VCaP (cell line): Measurements from ENCODE around the gene KRTAP4-1.
"Not testable (repeated sequence)": the region's sequence is repeated elsewhere in the genome, so short reads cannot be mapped to it uniquely, and the experiment has no call there.

Experiments used
- H3K27ac ChIP-seq: fragments of 450-650 bp; 2 replicates; pipeline ENCODE4 v1.5.1; 2017
- CTCF ChIP-seq: fragments of 450-650 bp; conservative IDR thresholded peaks from 2 replicates; pipeline ENCODE4 v1.5.1; 2017; ENCODE audit warnings: mild to moderate bottlenecking, moderate library complexity

Gene KRTAP4-1

GRCh38 chr17:41212524-41213169 lies 27.9 kb upstream of the KRTAP4-1 start:
- TF ChIP-seq CTCF = no peak
- H3K27ac ChIP-seq = no peak overlapping the region

- TF ChIP-seq CTCF = no peak
- H3K27ac ChIP-seq = no peak overlapping the region
These were observed 27.2 kb upstream of the KRTAP4-1 start for GRCh38 chr17:41211845-41212466.

- no peak overlapping the region for H3K27ac ChIP-seq
- no peak for TF ChIP-seq CTCF
These were observed 14.8 kb upstream of the KRTAP4-1 start for GRCh38 chr17:41199421-41200078.

GRCh38 chr17:41196068-41196467 lies 11.4 kb upstream of the KRTAP4-1 start:
- TF ChIP-seq CTCF = no peak
- no peak overlapping the region for H3K27ac ChIP-seq

- no peak overlapping the region for H3K27ac ChIP-seq
- TF ChIP-seq CTCF = no peak
These were observed 5.6 kb upstream of the KRTAP4-1 start for GRCh38 chr17:41190328-41190727.

GRCh38 chr17:41189837-41190318 lies 5.2 kb upstream of the KRTAP4-1 start, which contains the start of gene KRTAP9-1:
Gene KRTAP9-1, plus strand, starts transcription at chr17:41189887. Its CDS starts 0 bp downstream, at chr17:41189887.
- not testable (repeated sequence) for H3K27ac ChIP-seq

- TF ChIP-seq CTCF = no peak
- H3K27ac ChIP-seq = no peak overlapping the region
These were observed 2.2 kb upstream of the KRTAP4-1 start for GRCh38 chr17:41186872-41187271.
